ENCODE data around the gene FCN1.

Gene FCN1

DNA sequence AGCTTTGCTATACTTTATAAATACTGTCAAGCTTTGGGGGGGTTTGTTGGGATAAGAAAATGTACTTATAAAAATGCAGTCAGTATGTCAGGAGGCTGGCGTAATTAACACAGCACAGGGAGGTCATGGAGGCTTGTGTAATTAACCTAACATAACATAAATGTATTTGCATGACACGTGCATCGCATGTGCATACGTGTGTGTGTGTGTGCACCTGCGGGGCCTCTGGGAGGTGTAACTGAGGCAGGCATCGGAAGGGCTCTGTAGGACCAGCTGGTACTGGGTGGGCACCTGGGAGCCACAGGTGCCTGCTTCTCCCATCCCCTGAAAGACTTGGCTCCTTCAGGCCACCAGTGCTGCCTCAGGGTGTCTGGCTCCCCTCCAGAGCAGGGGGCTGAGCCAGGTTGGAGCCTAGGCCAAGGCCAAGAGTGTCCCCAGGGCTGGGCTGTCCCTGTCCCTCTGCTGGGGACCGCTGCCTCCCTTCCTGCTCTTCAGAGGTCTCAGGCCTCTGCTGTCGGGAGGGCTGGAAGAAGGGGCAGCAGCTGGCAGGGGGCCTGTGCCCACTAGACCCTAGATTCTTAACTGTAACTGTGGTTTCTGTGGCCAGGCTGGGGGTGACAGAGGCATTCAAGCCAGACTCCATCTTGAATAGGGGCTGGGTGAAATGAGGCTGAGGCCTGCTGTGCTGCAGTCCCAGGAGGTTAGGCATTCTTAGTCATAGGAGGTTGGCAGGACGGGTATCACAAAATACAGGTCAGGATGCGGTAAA, 28.1 kb downstream of the FCN1 start:
- DNase-seq, result no peak

- no peak for DNase-seq
Observed at GRCh38 chr9:134888603-134889190, 29.0 kb downstream of the FCN1 start.

- DNase-seq, result no peak
Observed at GRCh38 chr9:134887686-134888602, 29.8 kb downstream of the FCN1 start.

- no peak for DNase-seq
Observed at GRCh38 chr9:134887219-134887618, 30.5 kb downstream of the FCN1 start.

DNA sequence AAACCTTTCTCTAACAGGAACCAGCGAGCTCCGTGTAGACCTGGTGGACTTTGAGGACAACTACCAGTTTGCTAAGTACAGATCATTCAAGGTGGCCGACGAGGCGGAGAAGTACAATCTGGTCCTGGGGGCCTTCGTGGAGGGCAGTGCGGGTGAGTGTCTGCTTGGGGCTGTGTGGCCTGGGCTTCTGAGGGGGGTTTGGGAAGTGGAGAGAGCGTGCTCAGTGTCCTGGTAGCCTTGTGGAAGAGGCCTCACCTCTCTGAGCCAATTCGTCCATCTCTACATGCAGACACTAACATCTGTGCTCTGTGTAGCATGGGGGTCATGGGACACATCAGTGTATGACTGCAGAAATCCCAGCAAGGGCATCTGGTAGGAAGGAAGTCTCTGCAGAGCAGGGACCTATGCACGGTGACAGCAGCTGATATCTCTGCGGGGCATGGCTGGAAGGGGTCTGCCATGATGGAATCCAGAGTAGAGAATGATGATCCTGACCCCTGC, 31.2 kb downstream of the FCN1 start:
- DNase-seq, result no peak

- DNase-seq, result no peak
Observed at GRCh38 chr9:134885679-134886412, 31.9 kb downstream of the FCN1 start.

DNA sequence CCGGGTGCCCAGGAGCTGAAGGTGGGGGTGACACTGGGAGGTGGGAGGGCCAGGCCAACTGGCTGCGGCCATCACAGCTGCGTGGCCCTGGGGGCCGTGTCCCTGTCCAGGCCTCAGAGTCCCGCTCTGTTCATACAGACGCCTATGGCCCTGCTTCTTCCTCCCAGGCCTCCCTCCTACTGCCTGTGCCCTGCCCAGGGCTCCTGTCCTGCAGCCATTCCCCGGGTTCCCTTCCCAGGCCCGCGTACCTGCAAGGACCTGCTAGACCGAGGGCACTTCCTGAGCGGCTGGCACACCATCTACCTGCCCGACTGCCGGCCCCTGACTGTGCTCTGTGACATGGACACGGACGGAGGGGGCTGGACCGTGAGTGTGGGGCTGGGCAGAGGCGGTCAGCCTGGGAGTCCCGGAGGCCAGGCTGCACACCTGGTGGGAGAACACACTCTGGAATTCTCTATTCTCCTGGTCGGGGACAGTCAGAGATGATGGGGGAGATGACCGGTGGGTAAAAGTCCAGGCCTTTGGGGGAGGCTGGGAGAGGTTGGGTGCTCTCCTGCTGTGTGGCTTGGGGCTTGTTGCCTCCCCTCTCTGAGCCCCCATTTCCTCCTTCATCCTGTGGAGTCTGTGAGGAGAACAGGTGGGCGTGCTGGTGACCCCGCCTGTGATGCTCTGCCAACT, 32.6 kb downstream of the FCN1 start:
- no peak for DNase-seq

DNA sequence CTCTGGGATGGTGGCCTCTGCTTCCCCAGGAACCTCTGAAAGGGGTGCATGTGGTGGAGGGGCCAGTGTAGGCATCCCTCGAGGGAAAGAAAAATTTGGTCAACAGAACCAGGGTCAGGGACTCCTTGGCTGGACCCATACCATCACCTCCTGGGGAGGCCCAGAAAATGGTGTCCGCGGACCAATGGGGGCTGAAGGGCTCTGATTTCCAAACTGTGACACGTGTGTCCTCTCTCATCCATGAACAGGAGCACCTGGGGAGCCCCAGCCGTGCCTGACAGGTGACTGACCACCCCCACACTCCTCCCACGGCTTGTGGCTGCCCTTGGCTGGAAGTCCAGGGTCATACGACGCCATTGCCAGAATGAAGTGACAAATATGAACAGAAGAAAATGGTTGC, 33.2 kb downstream of the FCN1 start:
- DNase-seq, result no peak

DNA sequence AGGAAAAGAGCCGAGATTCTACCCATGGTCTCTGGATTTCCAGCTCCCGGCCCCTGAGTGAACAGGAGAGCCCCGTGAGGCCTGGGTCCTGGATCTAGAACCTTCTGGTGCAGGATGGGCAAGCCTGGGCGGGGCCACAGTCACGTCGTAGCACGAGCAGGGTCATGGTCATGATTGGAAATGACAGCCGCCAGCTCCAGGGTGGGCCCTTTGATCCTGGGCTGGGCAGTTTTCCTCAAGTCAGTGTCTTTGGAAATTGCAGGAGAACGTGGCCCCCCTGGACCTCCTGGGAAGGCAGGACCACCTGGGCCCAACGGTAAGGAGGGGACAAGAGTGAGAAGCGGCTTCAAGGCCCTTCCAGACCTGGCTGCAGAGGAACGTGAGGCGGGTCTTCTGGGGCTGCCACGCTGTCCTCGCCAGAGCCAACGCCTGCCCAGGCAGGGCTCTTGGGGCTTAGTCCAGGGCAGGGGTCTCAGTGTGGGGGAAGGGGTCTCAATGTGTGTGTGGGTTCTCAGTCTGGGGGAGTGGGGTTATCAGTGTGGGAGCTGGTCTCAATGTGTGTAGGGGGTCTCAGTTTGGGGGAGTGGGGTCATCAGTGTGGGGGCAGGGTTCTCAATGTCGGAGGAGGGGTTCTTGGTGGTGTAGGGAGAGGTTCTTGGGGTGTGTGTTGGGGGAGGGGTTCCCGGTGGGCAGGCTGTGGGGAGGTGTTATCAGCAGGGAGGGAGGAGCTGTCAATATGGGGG, 34.5 kb downstream of the FCN1 start:
- DNase-seq, result no peak

DNA sequence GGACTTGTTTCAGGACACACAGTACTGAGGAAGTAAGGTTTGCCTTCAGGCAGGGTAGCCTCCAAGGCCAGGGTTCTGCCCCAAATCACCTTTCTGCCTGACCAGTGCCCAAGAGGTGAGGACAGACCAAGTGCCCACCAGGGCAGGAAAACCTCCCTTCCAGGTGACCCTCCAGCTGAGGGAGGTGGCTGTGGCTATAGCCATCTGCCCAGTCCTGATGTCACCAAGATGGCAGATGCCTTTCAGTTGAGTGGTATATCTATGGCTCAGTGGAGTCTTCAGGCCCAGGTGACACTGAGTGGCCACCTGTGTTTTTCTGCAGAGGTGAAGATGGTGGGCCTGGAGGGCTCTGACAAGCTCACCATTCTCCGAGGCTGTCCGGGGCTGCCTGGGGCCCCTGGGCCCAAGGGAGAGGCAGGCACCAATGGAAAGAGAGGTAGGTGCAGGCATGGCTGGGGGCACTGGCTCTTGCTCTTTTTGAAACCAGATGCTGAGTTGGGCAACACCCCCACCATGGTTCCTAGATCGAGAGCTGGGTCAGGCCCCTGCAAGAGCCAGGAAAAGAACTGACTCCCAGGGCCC, 35.4 kb downstream of the FCN1 start:
- DNase-seq, result no peak

DNA sequence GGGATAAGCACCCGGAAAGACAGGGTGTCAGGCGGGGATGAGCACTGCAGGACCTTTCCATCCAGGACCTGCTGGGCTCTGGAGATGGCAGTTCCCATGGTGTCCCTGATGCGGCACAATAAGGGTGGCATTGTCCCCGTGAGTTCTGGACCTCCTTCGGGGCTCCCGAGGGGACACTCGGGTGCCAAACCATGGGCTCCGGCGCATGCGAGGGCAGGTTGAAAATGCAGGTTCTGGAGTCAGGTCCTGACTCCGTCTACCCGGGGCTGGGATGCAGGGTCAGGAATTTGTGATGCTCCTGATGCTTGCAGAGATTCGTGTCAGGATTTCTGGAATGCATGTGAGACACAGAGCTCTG, 36.4 kb downstream of the FCN1 start:
- no peak for DNase-seq

- DNase-seq, result no peak
Observed at GRCh38 chr9:134880484-134881312, 37.0 kb downstream of the FCN1 start, which contains the start of gene FCN2. FCN2 (plus strand) TSS chr9:134880810; CDS start chr9:134880822, 12 bp downstream.

DNA sequence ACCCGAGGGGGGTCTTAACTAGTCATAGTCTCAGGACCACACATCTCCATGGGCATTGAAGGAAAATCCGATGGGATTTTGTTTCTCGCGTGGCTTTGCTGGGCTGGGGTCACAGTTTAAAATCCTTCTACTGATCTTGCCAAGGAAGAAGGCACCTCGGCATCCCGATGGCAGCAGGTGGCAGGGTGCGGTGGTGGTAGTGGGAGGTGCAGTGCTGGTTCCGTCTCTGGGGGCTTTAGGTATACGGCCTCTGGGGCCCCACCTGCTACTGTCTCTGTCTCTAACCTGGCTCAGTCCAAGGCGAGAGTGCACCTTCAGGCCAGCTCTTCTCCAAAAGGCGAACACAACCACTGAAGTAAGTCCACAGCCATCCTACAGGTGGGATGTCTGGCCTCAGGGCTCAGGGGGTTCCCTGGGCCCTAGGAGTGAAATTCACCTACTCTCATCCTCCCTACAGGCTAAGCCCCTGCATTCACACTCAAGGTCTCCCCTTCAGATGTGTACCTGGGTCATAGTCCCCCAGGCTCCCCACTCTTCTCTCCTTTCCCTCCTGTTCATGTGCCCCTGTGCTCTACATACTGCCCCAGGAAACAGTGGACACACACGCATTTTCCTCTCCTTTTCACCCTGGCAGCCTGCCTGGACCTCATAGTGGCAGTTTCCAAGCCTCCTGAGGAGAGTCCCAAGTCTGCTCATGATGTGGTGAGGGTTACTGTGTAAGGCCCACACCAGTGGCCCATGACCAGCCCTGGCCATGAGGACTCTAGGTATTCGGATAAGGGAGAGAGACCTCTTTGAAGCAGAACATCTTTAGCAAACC, 37.8 kb downstream of the FCN1 start:
- no peak for DNase-seq

- DNase-seq, result no peak
Observed at GRCh38 chr9:134877541-134877940, 40.2 kb downstream of the FCN1 start.

DNA sequence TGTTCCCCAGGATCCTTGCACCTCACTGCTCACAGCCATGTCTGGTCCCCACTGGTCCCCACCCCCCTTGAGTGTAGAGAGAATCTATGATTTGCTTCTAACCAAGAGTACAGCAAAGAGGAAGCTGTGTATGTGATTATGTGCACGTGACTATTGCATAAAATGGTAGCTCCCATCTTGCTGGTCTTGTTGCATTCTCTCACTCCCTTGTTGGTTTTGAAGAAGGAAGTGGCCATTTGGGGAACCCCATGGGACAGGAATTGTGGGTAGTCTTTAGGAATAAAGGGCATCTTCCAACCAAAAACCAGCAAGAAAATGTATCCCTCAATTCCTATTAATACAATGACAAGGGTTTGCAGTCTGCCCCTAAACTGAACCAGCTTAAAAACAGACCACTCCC, 42.3 kb downstream of the FCN1 start:
- DNase-seq, result no peak

DNA sequence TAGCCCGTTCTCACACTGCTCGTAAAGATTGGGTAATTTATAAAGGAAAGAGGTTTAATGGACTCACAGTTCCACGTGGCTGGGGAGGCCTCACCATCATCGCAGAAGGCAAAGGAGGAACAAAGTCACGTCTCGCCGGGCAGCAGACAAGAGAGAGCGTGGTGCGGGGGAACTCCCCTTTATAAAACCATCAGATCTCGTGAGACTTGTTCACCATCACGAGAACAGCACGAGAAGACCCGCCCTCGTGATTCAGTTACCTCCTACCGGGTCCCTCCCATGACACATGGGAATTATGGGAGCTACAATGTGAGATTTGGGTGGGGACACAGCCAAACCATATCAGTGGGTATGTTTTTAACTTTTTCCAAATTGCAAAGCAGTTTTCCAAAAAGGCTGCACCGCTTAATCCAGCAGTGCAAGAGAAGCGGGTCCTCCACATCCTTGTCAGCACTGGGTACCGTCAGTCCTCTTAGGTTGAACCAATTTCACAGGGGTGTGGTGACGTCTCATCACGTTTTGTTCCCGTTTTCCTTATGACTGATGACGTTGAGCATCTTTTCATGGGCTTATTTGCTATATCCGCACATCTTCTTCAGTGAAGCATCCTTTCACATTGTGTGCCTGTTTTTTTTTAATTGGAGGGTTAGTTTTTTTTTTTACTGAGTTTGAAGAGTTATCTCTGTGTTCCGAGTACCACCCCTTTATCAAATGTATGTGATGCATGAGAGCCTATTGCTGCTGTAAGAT, 45.1 kb downstream of the FCN1 start:
- no peak for DNase-seq

- DNase-seq, result no peak
Observed at GRCh38 chr9:134871697-134872340, 45.9 kb downstream of the FCN1 start.

All from activated CD4-positive, alpha-beta T cell treated with anti-CD3 and anti-CD28 coated beads for 4 hours (primary cell).